ENCODE measurements around the gene BTBD9.

The BTBD9 gene

DNA sequence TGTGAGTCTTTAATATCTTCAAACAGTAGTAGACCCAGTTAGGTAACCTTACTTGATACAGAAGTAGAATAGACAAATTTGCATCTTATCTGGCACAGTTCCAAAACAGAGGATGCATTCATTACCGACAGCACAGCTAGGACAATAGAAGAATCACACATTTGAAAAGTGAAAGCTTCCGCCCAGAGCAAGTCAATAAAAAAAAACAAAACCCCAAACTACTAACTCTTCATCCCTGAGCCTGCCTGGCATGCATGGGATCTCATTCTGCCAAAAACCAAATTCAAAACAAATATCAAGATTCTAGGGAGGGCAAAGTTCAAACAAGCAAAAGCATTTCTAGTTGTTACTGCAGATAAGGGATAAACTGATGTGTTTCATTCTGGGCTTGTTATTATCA lies 235.4 kb downstream of the BTBD9 start:
- no peaks in the 10 kb centered on the region for H3K4me1 ChIP-seq (ENCODE audit: insufficient read depth, insufficient read length)
- TF ChIP-seq ZNF274 (IDR thresholded peaks at IDR 0.05; ENCODE audit: low read depth, low read length), result no peak
- no peak for TF ChIP-seq SUZ12 (IDR thresholded peaks at IDR 0.05; ENCODE audit: extremely low read depth, insufficient read depth, insufficient read length)
- TF ChIP-seq YY1 (IDR thresholded peaks at IDR 0.05; ENCODE audit: insufficient read depth, insufficient read length), result no peak
- no peak overlapping the region for H3K9ac ChIP-seq (ENCODE audit: insufficient read length, low read depth)
- H3K27me3 ChIP-seq (ENCODE audit: insufficient read depth, insufficient read length), result no peaks in the 10 kb centered on the region
- no peaks in the 10 kb centered on the region for H3K9me3 ChIP-seq (ENCODE audit: insufficient read depth, low read length)
- no peak for DNase-seq (ENCODE audit: low read depth, low spot score)
- H3K4me3 ChIP-seq (ENCODE audit: insufficient read length, low read depth), result no peak overlapping the region
- no peaks in the 10 kb centered on the region for H3K36me3 ChIP-seq (ENCODE audit: insufficient read depth, insufficient read length, low read length)

DNA sequence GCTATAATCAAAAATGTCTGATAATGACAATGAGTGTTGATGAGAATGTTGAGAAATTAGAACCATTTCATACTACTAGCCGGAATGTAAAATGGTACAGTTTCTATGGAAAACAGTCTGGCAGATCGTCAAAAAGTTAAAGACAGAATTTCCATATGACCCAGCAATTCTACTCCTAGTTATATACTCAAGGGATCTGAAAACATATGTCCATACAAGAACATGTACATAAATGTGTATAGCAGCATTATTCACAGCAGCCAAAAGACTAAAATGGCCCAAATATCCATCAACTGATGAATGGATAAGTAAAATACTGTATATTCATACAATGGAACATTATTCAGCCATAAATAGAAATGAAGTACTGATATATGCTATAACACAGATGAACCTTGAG lies 236.2 kb downstream of the BTBD9 start:
- Histone ChIP-seq H3K27me3 (ENCODE audit: insufficient read depth, insufficient read length) (no peaks in the 10 kb centered on the region), H3K36me3 (ENCODE audit: insufficient read depth, insufficient read length, low read length) (no peaks in the 10 kb centered on the region), H3K9me3 (ENCODE audit: insufficient read depth, low read length) (no peaks in the 10 kb centered on the region), H3K4me3 (ENCODE audit: insufficient read length, low read depth) (no peak overlapping the region), H3K9ac (ENCODE audit: insufficient read length, low read depth) (no peak overlapping the region), H3K4me1 (ENCODE audit: insufficient read depth, insufficient read length) (no peaks in the 10 kb centered on the region)
- no peak for TF ChIP-seq YY1 (IDR thresholded peaks at IDR 0.05; ENCODE audit: insufficient read depth, insufficient read length)
- TF ChIP-seq ZNF274 (IDR thresholded peaks at IDR 0.05; ENCODE audit: low read depth, low read length), result no peak
- no peak for TF ChIP-seq SUZ12 (IDR thresholded peaks at IDR 0.05; ENCODE audit: extremely low read depth, insufficient read depth, insufficient read length)
- no peak for DNase-seq (ENCODE audit: low read depth, low spot score)

DNA sequence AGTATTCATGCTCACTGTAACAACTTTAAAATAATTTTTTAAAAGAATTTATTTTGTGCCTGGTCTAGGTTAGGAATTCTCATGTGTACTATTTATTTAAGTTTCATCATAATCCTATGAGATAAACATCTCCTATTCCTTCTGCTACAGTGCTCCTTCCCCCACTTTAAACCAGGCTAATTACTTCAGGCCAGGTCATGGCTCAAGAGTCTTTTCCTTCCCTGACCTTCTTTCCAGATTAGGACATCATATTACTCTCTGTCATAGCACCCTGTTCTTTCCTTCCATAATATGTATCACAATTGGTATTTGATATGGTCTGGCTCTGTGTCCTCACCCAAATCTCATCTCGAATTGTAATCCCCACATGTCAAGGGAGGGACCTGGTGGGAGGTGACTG lies 239.0 kb downstream of the BTBD9 start:
- H3K4me3 ChIP-seq (ENCODE audit: insufficient read length, low read depth), result no peak overlapping the region
- no peak overlapping the region for H3K9ac ChIP-seq (ENCODE audit: insufficient read length, low read depth)
- no peaks in the 10 kb centered on the region for H3K27me3 ChIP-seq (ENCODE audit: insufficient read depth, insufficient read length)
- H3K9me3 ChIP-seq (ENCODE audit: insufficient read depth, low read length), result no peaks in the 10 kb centered on the region
- H3K36me3 ChIP-seq (ENCODE audit: insufficient read depth, insufficient read length, low read length), result no peaks in the 10 kb centered on the region
- H3K4me1 ChIP-seq (ENCODE audit: insufficient read depth, insufficient read length), result no peaks in the 10 kb centered on the region
- no peak for DNase-seq (ENCODE audit: low read depth, low spot score)
- TF ChIP-seq ZNF274 (IDR thresholded peaks at IDR 0.05; ENCODE audit: low read depth, low read length) (no peak), SUZ12 (IDR thresholded peaks at IDR 0.05; ENCODE audit: extremely low read depth, insufficient read depth, insufficient read length) (no peak), YY1 (IDR thresholded peaks at IDR 0.05; ENCODE audit: insufficient read depth, insufficient read length) (no peak)

DNA sequence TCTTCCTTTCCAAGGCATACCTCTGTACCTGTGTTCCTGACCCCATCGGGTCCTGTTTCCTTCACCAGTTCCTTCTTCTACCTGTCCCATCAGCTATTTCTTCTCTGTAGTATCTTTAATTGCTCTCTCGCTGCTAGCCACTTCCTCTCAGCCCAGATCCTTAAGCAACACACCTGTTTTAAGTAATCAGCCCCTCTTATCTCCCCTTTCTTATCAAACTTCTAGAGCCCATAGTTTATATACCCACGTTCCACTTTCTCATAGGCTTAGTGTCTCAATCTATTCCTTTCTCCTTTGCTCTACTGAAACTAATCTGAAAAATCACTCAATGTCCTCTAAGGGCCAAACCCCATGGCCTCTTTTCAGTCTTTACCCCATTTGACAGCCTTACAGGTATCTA lies 239.6 kb downstream of the BTBD9 start:
- H3K4me1 ChIP-seq (ENCODE audit: insufficient read depth, insufficient read length), result no peaks in the 10 kb centered on the region
- no peak for DNase-seq (ENCODE audit: low read depth, low spot score)
- no peaks in the 10 kb centered on the region for H3K36me3 ChIP-seq (ENCODE audit: insufficient read depth, insufficient read length, low read length)
- no peak overlapping the region for H3K9ac ChIP-seq (ENCODE audit: insufficient read length, low read depth)
- H3K4me3 ChIP-seq (ENCODE audit: insufficient read length, low read depth), result no peak overlapping the region
- no peak for TF ChIP-seq ZNF274 (IDR thresholded peaks at IDR 0.05; ENCODE audit: low read depth, low read length)
- TF ChIP-seq SUZ12 (IDR thresholded peaks at IDR 0.05; ENCODE audit: extremely low read depth, insufficient read depth, insufficient read length), result no peak
- no peak for TF ChIP-seq YY1 (IDR thresholded peaks at IDR 0.05; ENCODE audit: insufficient read depth, insufficient read length)
- no peaks in the 10 kb centered on the region for H3K27me3 ChIP-seq (ENCODE audit: insufficient read depth, insufficient read length)
- H3K9me3 ChIP-seq (ENCODE audit: insufficient read depth, low read length), result no peaks in the 10 kb centered on the region

DNA sequence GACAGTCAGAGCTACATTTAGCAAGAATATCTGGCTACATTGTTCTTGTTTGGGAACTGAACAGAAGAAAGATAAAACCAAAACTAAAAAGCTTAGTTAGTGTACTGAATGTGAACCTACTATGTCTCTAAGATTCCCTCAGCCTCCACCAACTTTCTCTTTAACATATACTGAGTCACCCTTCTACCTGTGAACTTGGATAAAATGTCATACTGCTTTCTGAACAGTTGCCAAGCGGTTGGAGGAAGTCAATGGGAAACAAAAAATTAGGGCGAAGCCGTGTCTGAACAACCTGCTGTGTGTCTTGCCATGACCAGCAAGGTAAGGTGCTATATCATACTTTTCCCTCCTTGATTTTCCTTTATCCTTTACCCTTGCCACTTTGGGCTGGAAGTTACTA lies 243.5 kb downstream of the BTBD9 start:
- no peak for DNase-seq (ENCODE audit: low read depth, low spot score)
- TF ChIP-seq SUZ12 (IDR thresholded peaks at IDR 0.05; ENCODE audit: extremely low read depth, insufficient read depth, insufficient read length) (no peak), YY1 (IDR thresholded peaks at IDR 0.05; ENCODE audit: insufficient read depth, insufficient read length) (no peak), ZNF274 (IDR thresholded peaks at IDR 0.05; ENCODE audit: low read depth, low read length) (no peak)

DNA sequence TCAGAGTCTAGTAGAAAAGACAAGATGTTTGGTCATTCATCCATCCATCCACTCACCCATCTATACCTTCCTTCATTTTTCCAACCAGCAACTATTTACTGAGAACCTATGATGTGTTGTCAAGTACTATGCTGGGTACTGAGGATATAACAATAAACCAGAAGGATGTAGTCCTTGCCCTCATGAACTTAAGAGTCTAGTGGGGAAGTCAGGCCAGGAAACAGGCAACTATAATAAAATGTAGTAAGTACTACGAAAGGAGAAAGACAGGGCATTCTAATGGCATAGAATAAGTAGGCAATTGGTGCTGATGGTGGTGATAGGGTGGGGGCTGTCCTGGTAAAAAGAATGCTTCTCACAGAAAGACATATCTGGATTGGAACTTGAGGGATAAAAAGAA lies 245.7 kb downstream of the BTBD9 start:
- H3K9ac ChIP-seq (ENCODE audit: insufficient read length, low read depth), result no peak overlapping the region
- H3K27me3 ChIP-seq (ENCODE audit: insufficient read depth, insufficient read length), result no peaks in the 10 kb centered on the region
- no peak overlapping the region for H3K4me3 ChIP-seq (ENCODE audit: insufficient read length, low read depth)
- no peaks in the 10 kb centered on the region for H3K9me3 ChIP-seq (ENCODE audit: insufficient read depth, low read length)
- TF ChIP-seq SUZ12 (IDR thresholded peaks at IDR 0.05; ENCODE audit: extremely low read depth, insufficient read depth, insufficient read length) (no peak), YY1 (IDR thresholded peaks at IDR 0.05; ENCODE audit: insufficient read depth, insufficient read length) (no peak), ZNF274 (IDR thresholded peaks at IDR 0.05; ENCODE audit: low read depth, low read length) (no peak)
- no peaks in the 10 kb centered on the region for H3K4me1 ChIP-seq (ENCODE audit: insufficient read depth, insufficient read length)
- no peak for DNase-seq (ENCODE audit: low read depth, low spot score)
- no peaks in the 10 kb centered on the region for H3K36me3 ChIP-seq (ENCODE audit: insufficient read depth, insufficient read length, low read length)

More for the DNA sequence above, 243.5 kb downstream of the BTBD9 start:
- Histone ChIP-seq H3K27me3 (ENCODE audit: insufficient read depth, insufficient read length) (no peaks in the 10 kb centered on the region), H3K36me3 (ENCODE audit: insufficient read depth, insufficient read length, low read length) (no peaks in the 10 kb centered on the region), H3K4me1 (ENCODE audit: insufficient read depth, insufficient read length) (no peaks in the 10 kb centered on the region), H3K9me3 (ENCODE audit: insufficient read depth, low read length) (no peaks in the 10 kb centered on the region), H3K9ac (ENCODE audit: insufficient read length, low read depth) (no peak overlapping the region), H3K4me3 (ENCODE audit: insufficient read length, low read depth) (no peak overlapping the region)

DNA sequence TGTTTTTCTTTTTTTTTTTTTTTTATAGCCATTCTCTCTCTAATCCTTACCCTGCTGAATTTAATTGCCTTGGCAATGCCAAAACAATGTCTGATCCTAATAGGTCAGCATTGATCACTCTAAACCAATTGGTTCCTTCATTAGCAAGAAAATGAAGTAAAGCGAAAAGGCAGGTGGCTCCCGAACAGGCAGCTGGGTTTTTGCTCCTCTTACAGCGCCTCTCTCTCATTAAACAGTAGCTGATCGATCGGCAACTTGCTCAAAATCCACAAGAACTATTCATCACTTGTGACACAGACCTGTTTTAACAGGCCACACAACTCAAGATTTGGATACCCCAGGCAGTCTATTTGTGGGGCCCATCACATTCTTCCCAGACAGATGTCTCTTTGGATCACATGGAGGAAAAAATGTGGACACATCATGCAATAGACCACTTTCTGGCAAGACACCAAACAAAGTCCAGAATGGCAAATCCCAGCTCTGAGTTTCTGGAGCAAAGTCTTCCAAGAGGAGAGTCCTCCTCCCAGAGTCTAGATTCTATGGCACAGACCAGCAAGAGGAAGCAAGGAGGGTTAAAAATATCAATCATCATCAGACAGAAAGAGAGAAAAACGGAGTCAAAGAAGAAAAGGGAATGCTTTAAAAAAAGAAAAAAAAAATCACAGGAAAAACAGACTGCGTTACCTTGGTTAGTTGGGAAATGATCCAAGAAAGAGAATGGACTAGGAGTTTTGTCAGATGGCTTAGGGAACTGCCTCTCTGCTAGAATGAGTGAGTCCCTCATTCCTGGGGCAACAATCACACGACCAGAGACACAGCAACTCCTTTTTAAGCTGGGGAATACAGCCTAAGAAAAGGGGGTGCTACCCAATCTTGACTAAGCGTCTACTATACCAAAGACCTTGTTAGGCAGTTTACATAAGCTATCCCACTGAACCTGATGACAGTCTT lies 247.8 kb downstream of the BTBD9 start:
- Histone ChIP-seq H3K9me3 (ENCODE audit: insufficient read depth, low read length) (no peaks in the 10 kb centered on the region), H3K4me1 (ENCODE audit: insufficient read depth, insufficient read length) (no peaks in the 10 kb centered on the region), H3K36me3 (ENCODE audit: insufficient read depth, insufficient read length, low read length) (no peaks in the 10 kb centered on the region), H3K27me3 (ENCODE audit: insufficient read depth, insufficient read length) (no peaks in the 10 kb centered on the region), H3K9ac (ENCODE audit: insufficient read length, low read depth) (no peak overlapping the region), H3K4me3 (ENCODE audit: insufficient read length, low read depth) (no peak overlapping the region)
- TF ChIP-seq YY1 (IDR thresholded peaks at IDR 0.05; ENCODE audit: insufficient read depth, insufficient read length) (no peak), SUZ12 (IDR thresholded peaks at IDR 0.05; ENCODE audit: extremely low read depth, insufficient read depth, insufficient read length) (no peak), ZNF274 (IDR thresholded peaks at IDR 0.05; ENCODE audit: low read depth, low read length) (no peak)
- DNase-seq (ENCODE audit: low read depth, low spot score), result no peak

Measured in NT2/D1 (cell line).